PC-9 (cell line): ENCODE measurements around the gene CDC42BPB.

ENCODE experiments used
- EZH2 ChIP-seq: fragments of 200-600 bp; sonication (generic); IDR thresholded peaks from 2 replicates; pipeline ENCODE4 v1.8.0; 2017; ENCODE audit warnings: antibody characterized with exemption, low read depth
- TF ChIP-seq, protein P1 (sequence below): fragments of 200-600 bp; sonication (generic); conservative IDR thresholded peaks from 2 replicates; pipeline ENCODE4 v1.6.1; 2017; ENCODE audit warnings: mixed run types, antibody characterized with exemption, mild to moderate bottlenecking, moderate library complexity

- TF ChIP-seq, protein P1, sequence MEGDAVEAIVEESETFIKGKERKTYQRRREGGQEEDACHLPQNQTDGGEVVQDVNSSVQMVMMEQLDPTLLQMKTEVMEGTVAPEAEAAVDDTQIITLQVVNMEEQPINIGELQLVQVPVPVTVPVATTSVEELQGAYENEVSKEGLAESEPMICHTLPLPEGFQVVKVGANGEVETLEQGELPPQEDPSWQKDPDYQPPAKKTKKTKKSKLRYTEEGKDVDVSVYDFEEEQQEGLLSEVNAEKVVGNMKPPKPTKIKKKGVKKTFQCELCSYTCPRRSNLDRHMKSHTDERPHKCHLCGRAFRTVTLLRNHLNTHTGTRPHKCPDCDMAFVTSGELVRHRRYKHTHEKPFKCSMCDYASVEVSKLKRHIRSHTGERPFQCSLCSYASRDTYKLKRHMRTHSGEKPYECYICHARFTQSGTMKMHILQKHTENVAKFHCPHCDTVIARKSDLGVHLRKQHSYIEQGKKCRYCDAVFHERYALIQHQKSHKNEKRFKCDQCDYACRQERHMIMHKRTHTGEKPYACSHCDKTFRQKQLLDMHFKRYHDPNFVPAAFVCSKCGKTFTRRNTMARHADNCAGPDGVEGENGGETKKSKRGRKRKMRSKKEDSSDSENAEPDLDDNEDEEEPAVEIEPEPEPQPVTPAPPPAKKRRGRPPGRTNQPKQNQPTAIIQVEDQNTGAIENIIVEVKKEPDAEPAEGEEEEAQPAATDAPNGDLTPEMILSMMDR: no peak
- no peak for TF ChIP-seq EZH2
These were observed 51.2 kb downstream of the CDC42BPB start for GRCh38 chr14:103006106-103006505.
